Measurements from ENCODE around the gene AGMAT. TPM values are rescaled to one million over a fixed set of nuclear protein-coding genes. Genes with fewer than 3 reads are reported as not detected.

Gene AGMAT
- polyA plus RNA-seq, 2 of the 4 experiments (the other 2 are of a cell fraction), result 10.3 to 13.1 TPM

DNA sequence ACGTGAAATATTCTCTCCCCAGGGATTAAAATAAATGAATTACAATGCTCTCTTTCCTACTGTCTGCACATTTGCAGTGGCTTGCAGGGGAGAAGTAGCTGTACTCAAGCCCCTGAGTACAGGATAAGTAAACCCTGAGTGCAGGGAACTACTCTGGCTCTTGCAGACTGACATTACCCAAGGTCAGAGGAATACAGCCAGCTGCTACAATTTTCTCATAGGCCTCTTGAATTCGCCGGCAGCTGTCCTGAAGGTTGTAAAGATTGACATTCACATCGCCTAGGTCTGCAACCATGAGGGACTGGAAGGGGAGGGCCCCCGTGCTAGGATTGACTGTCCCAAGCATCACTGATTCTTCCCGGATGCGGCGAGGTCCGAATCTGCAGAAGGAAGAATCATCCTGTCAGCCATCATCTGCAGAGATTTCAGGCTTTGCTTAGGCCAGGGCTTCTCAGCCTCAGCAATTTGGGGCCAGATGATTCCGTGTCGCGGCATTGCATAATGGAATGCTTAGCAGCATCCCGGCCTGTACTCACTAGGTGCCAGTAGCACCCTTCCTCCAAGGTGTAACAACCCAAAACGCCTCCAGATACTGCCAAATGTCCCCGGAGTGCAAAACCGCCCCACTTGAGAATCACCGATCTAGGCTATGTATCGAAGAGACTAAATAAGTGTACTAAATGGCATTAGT, 1.7 kb downstream of the AGMAT start:
- Histone ChIP-seq H3K27ac (no peak overlapping the region), H3K9me3 (no peaks in the 10 kb centered on the region), H3K4me1 (0 out of 3 replicates have a peak, but pooled peaks cover 5% of the 10 kb centered on the region), H3K4me2 (peak overlapping the region; percentile 51; the same call in 1 of the 3 replicates), H3K4me3 (no peak overlapping the region)
- WGBS (ENCODE audit: missing lambda C conversion rate), result 95% methylated on average over 16 of the region's 18 CpGs
- TF ChIP-seq EHF (CRISPR knock-in tag; IDR thresholded peaks at IDR 0.05), result no peak
- no peak for TF ChIP-seq HOXB5 (CRISPR knock-in tag; IDR thresholded peaks at IDR 0.05)
- no peak for TF ChIP-seq ZSCAN20 (CRISPR knock-in tag; IDR thresholded peaks at IDR 0.05)
- TF ChIP-seq MAZ (IDR thresholded peaks at IDR 0.05; ENCODE audit: borderline replicate concordance, low read depth, low read length), result no peak
- TF ChIP-seq RAD21 (conservative IDR thresholded peaks at IDR 0.05 in 1 of 2, IDR thresholded peaks at IDR 0.05 in 1 of 2), result no peak
- no peak for TF ChIP-seq CHD2 (IDR thresholded peaks at IDR 0.05; ENCODE audit: low read length, partially characterized antibody)
- no peak for TF ChIP-seq ESRRA (IDR thresholded peaks at IDR 0.05; ENCODE audit: borderline replicate concordance, low read length)
- no peak for TF ChIP-seq POLR2A (IDR thresholded peaks at IDR 0.05; ENCODE audit: low read length)
- TF ChIP-seq, protein P1, sequence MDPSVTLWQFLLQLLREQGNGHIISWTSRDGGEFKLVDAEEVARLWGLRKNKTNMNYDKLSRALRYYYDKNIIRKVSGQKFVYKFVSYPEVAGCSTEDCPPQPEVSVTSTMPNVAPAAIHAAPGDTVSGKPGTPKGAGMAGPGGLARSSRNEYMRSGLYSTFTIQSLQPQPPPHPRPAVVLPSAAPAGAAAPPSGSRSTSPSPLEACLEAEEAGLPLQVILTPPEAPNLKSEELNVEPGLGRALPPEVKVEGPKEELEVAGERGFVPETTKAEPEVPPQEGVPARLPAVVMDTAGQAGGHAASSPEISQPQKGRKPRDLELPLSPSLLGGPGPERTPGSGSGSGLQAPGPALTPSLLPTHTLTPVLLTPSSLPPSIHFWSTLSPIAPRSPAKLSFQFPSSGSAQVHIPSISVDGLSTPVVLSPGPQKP (IDR thresholded peaks at IDR 0.05; ENCODE audit: low read depth, low read length), result no peak
- TF ChIP-seq TP53 (CRISPR knock-in tag; IDR thresholded peaks at IDR 0.05), result no peak
- no peak for TF ChIP-seq RCOR1 (IDR thresholded peaks at IDR 0.05; ENCODE audit: low read depth, low read length)
- no peak for TF ChIP-seq HOXA7 (CRISPR knock-in tag; IDR thresholded peaks at IDR 0.05)
- TF ChIP-seq SMC3 (IDR thresholded peaks at IDR 0.05), result no peak
- TF ChIP-seq FOXS1 (CRISPR knock-in tag; IDR thresholded peaks at IDR 0.05), result no peak
- TF ChIP-seq CBX2 (IDR thresholded peaks at IDR 0.05; ENCODE audit: borderline replicate concordance, low read depth), result no peak
- TF ChIP-seq FOSB (CRISPR knock-in tag; IDR thresholded peaks at IDR 0.05), result no peak
- ChIA-PET POLR2A (no interaction called here), CTCF (no interaction called here)
- DNase-seq (ENCODE audit: low read depth in 1 of 2, low spot score in 1 of 2) (no peak), FAIRE-seq (no peak), ATAC-seq (no peak)

GRCh38 chr1:15579683-15580047, 5.2 kb downstream of the AGMAT start:
- Histone ChIP-seq H3K4me3 (no peak overlapping the region), H3K4me1 (0 out of 3 replicates have a peak, but pooled peaks cover 5% of the 10 kb centered on the region), H3K9me3 (no peaks in the 10 kb centered on the region), H3K4me2 (no peak overlapping the region), H3K27ac (no peak overlapping the region)
- POLR2A ChIA-PET, result no interaction called here
- TF ChIP-seq, protein P1 (IDR thresholded peaks at IDR 0.05; ENCODE audit: low read depth, low read length), result no peak
- TF ChIP-seq CHD2 (IDR thresholded peaks at IDR 0.05; ENCODE audit: low read length, partially characterized antibody), result no peak
- no peak for TF ChIP-seq GATA3 (IDR thresholded peaks at IDR 0.05; ENCODE audit: borderline replicate concordance)
- TF ChIP-seq, protein P2, sequence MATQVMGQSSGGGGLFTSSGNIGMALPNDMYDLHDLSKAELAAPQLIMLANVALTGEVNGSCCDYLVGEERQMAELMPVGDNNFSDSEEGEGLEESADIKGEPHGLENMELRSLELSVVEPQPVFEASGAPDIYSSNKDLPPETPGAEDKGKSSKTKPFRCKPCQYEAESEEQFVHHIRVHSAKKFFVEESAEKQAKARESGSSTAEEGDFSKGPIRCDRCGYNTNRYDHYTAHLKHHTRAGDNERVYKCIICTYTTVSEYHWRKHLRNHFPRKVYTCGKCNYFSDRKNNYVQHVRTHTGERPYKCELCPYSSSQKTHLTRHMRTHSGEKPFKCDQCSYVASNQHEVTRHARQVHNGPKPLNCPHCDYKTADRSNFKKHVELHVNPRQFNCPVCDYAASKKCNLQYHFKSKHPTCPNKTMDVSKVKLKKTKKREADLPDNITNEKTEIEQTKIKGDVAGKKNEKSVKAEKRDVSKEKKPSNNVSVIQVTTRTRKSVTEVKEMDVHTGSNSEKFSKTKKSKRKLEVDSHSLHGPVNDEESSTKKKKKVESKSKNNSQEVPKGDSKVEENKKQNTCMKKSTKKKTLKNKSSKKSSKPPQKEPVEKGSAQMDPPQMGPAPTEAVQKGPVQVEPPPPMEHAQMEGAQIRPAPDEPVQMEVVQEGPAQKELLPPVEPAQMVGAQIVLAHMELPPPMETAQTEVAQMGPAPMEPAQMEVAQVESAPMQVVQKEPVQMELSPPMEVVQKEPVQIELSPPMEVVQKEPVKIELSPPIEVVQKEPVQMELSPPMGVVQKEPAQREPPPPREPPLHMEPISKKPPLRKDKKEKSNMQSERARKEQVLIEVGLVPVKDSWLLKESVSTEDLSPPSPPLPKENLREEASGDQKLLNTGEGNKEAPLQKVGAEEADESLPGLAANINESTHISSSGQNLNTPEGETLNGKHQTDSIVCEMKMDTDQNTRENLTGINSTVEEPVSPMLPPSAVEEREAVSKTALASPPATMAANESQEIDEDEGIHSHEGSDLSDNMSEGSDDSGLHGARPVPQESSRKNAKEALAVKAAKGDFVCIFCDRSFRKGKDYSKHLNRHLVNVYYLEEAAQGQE (IDR thresholded peaks at IDR 0.05), result no peak
- no peak for TF ChIP-seq JUN (IDR thresholded peaks at IDR 0.05)
- no peak for TF ChIP-seq TFCP2L1 (CRISPR knock-in tag; IDR thresholded peaks at IDR 0.05)
- TF ChIP-seq CEBPB (IDR thresholded peaks at IDR 0.05), result no peak
- TF ChIP-seq, protein P3, sequence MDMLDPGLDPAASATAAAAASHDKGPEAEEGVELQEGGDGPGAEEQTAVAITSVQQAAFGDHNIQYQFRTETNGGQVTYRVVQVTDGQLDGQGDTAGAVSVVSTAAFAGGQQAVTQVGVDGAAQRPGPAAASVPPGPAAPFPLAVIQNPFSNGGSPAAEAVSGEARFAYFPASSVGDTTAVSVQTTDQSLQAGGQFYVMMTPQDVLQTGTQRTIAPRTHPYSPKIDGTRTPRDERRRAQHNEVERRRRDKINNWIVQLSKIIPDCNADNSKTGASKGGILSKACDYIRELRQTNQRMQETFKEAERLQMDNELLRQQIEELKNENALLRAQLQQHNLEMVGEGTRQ (IDR thresholded peaks at IDR 0.05), result no peak
- TF ChIP-seq EHF (CRISPR knock-in tag; IDR thresholded peaks at IDR 0.05), result no peak
- TF ChIP-seq CBX2 (IDR thresholded peaks at IDR 0.05; ENCODE audit: borderline replicate concordance, low read depth), result no peak
- TF ChIP-seq EHMT2 (IDR thresholded peaks at IDR 0.05; ENCODE audit: low read depth), result no peak
- TF ChIP-seq MYC (IDR thresholded peaks at IDR 0.05; ENCODE audit: borderline replicate concordance, low read length), result no peak
- CTCF ChIA-PET, result no interaction called here
- FAIRE-seq (no peak), ATAC-seq (no peak), DNase-seq (ENCODE audit: low read depth in 1 of 2, low spot score in 1 of 2) (no peak)
